Dedifferentiated amniotic fluid mesenchymal stem cell (primary cell): ENCODE measurements around the gene STK32C.

Source experiments
- DNase-seq: peaks from one replicate; pipeline ENCODE4 v3.0.0-alpha.2; 2016; ENCODE audit errors: extremely low spot score

STK32C gene

DNA sequence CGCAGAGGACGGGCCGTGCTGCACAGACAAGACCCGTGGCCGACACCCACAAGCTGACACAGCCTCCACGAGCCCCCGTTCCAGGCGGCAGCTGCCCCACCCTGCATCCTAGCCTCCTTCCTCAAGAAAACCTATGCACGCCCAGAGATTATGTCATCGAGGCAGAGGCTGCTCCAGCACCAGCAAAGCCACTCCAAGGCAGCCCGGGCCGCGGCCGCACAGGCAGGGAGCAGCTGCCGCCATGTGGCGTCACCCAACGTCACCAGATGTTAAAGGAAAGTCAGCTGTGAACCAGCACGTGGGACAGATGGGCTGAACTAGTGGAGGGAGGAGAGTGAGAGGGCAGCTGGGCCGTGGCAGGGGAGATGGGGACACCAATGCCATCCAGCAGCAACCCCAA lies 59.8 kb downstream of the STK32C start:
- DNase-seq = no peak

DNA sequence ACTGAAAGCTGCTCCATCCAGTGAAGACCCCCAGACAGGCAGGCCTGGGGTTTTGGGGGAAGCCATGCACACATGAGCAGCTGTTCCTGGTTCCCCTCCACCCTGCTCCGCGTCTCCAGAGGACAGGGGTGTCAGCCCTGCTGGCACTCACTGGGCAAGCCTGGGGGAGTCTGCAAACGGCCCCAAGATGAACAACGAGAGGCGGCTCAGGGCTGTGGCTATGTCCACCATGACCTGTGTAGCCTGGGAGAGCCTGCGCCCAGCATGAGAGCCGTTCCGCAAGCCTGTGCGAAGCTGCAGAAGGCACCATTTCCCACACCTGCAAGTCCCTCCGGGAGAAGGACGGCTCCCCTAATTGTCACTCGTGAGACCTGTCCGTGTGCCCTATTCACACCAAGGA lies 61.5 kb downstream of the STK32C start:
- no peak for DNase-seq

DNA sequence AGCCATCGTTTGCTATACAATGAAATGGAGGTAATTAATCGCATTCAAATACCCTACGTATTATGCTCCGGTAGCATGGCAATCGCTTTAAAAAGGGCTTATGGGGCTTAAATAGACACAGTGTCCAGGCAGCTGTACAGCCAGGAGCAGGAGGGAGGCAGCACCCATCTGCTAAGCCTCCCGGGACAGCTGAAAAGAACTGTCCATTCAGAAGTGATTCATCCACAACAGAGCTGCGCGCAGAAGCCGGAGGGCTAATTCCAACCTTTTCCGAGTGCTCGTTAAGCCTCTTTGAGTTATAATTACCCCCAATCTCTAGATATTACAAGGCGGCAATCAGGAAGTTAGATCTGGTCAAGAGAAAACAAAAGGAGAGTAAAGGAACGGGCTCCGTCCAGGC lies 62.7 kb downstream of the STK32C start:
- no peak for DNase-seq

DNA sequence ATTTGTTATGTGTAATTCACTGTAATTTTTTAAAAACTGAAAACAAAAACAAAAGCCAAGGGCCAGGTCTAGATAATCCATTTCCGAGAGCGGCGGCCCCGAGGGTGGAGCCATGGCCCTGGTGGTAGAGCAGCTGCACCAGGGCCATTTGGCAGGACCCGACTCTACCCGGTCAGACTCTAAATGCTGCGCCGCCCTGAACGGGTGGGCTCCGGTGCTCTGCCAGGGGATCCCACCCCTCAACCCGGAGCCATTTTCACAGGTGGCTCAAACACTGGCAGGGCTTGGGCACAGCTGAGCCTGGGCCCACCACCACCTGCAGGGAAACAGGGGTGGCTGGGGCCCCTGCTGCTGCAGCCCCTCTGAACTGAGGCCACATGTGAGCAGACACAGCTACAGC lies 64.1 kb downstream of the STK32C start:
- DNase-seq = no peak

DNA sequence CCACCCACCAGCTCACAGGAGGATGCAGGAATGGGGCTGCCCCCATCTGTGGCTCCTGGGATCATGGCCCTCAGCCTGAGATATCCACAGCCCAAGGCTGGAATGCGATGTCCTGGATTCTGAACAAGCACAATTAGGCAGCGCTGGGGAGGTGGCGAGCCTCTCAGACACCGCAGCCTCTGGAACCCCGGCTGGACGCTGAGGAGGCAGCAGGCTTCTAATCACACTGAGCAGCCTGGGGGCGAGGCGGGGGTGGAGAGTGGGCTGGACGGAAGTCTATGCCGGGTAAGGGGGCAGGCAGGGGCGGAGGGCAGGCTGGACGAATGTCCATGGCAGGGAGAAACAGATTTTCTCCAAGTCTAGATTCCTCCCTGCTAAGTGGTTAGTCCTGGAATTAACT lies 64.6 kb downstream of the STK32C start:
- no peak for DNase-seq

DNA sequence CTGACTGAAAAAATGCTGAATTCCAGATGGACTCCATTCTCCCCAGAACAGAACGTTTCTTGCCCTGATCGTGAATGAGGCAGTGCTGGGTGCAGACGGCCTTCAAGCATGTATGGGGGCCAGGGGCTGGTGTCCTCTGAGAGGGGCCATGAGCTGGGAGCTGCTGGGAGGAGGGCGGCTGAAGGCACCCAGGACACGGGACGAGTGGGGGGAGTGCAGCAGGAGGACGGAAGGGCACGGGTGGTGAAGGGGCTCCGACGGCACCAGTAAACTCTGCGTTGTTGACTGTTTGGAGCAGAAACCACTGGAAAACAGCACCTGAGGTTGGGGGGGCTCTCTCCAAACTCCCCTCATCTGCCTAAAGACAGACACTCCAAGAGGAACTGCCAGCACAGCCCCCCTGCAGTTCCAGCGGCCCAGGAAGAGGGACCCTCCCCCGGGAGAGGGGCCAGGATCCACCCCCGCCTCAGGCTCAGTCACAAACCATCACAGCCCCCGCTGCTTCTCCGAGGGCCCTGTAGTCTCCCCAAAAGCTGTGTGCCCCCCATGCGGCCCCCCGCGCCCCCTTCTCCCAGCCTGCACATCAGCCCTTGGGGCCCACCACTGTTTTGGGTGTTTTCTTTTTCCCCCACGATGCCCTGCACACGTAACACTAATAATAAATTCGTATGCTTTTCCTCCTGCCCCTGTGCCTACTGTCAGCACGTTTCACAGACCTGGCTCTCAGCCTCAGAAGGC lies 65.5 kb downstream of the STK32C start:
- no peak for DNase-seq

DNA sequence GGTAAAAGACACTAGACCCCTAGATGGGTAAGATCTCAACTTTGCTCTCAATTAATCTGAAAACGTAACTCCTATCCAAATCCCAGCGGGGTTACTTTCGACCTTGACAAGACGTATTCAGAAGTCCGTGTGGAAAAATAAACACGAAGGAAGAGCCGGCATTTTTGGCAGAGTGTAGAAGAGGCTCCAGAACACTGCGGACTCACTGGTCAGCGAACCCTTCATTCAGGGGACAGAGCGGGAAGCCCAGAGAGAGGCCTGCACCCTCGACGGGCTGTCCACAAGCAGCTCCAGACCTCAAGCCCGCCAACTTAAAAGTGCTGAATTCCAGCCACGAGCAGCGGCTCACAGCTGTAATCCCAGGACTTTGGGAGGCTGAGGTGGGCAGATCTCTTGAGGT lies 66.3 kb downstream of the STK32C start:
- DNase-seq = no peak

DNA sequence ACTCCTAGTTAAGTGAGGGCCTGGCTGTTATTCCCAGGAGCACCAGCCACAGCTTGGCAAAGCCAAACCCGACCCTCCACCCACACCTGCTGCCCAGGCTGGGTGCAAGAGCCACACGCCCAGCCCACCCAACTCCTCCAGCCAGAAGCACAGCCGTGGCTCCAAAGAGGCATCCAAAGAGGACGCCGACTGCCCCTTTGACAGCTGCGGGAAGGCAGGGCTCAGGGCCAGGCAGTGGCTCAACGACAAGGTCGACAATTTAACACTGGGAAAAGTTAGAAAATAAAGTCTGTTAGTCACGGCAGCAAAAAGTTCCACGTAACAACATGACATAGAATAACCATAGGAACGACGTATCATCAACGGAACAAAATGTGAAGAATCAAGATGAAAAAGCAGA lies 66.7 kb downstream of the STK32C start:
- no peak for DNase-seq

DNA sequence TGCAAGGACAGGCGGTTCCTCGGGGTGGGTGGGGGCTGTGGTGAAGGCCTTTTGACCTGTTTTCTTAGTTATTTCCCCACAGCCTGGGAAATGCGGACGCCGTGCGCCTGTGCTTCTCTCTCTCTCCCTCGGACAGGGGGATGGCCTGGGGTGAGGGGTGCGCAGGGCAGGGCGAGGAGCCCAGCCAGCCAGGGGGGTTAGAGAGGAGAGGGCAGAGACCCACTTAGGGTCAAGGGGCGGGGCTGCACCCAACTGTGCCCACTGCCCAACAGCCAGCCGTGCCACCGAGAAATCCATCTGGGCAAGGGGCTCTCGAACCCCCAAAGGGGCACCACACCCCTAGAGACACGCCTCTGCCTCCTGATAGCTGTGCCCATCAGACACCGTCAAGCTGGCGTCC lies 67.2 kb downstream of the STK32C start:
- no peak for DNase-seq

DNA sequence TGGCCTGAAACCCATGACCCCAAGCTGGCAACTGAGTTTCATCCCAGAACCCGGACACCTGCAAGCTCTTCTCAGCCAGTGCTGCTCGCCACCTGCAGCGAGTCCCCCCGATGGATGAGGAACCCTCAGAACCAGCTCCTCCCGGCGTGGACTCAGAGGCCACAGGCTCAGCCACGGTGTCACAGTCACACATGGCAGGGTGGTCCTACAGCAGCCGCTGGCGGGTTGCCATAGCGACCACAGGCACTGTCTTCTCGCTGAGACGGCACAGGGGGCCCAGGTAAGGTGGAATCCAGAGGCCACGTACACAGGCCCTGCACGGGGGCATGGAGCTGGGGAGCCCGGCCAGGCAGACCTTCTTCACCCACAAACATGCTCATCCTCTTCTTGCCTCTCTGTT lies 67.6 kb downstream of the STK32C start:
- no peak for DNase-seq

DNA sequence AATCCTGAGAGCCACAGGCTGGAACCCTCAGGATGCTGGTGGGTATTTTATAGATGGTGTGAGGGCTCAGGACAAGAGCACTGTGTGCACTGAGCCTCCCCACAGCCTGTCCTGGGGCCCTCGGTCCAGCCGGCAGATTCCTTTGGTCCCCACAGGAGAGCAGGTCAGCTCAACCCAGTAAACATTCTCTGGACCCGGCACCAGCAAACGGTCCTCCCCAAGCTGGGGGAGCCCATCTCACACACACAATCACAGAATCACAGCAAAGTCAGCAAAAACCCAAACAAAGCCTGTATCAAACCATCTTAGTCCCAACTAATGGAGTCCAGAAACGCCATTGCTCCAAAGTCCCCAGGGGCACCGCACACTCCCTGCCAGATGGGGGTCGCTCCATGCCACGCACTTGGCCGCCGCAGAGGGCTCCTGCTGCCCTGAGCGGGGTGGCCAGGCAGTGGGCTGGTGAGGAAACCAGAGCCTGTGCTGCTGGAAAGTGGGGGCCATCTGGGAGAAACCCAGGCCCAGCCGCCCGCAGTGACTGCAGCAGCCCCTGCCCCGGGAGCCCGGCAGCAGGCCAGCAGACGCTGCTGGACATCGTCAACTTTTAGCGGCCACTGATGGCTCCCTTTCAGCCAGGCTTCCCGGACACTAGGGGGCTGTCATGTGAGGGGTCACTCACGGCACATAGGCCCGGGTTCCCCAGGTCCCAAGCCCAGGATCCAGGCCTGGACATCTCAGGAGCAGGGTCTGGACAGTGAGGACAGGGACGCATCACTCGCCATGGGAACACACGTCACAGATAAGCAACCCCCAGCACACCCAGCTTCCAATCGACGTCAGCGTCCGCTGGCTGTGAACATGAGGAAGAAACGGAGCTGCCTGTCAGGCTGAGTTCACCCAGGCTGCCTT lies 68.4 kb downstream of the STK32C start:
- DNase-seq = no peak

DNA sequence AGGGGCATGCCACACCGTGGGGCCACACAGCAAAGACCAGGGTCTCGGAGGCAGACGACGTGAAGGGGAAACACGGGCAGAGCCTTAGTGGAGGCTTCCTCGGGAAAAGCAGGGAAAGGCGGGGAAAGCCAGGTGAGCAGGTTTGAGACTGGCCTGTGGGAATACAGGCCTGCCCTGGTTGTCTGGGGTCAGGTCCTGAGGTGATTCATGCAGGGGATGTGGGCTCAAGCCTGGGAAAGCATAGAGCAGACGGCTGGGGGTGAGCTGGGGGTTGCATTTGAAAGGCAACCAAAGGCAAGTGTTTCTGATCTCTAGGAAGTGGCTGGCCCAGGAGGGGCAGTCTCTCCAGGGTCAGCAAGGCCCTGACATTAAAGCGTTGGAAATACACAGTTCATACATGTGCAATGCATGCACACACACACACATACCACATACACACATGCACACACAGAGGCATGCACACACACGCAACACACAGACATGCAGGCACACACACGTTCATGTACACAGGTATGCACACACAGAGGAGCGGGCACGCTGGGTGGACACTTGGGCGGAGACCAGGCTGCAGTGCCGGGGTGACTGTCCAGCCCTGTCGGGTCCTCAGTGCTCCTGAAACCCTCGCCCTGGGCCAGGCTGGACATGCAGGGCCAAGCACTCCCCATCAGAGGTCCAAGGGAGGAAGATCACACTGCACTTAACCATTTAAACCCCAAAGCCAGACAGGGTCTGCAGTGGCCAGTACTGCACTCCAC lies 69.2 kb downstream of the STK32C start:
- DNase-seq = no peak

DNA sequence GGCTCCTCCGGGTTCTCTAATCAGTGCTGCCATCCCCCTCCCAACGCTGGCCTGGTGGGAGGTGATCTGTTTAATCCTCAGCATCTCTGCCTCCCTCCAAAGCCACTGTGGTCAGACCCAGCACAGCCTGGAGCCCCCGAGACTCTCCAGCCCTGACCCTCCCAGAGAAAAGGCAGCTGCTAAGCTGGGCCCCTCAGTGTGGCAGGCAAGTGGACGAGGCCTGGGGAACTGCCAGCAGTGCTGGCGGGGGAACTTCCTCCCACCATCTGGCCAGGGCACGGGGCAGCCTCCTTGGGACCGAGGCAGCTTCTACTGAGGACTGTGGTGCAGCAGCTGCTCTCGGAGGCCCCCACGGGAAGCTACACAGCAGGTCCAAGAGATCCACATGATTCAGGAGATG lies 69.9 kb downstream of the STK32C start:
- no peak for DNase-seq

DNA sequence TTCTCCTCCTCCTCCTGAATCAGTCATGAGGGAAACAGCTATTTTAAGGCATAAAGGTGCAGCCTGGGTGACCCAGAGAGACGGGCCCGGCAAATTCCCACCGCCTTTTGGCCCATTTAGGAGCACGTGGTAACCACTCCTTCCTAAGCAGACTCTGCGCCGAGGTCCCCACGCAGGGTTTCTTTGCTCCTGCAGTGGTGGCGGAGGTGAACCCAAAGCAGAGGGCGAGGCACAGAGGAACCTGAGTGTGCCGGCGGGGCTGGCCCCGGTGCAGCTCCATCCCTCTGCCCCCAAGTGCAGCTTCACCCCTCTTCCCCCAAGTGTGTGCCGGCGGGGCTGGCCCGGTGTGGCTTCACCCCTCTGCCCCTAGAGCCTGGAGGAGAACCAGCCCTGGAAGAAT lies 70.4 kb downstream of the STK32C start:
- no peak for DNase-seq

DNA sequence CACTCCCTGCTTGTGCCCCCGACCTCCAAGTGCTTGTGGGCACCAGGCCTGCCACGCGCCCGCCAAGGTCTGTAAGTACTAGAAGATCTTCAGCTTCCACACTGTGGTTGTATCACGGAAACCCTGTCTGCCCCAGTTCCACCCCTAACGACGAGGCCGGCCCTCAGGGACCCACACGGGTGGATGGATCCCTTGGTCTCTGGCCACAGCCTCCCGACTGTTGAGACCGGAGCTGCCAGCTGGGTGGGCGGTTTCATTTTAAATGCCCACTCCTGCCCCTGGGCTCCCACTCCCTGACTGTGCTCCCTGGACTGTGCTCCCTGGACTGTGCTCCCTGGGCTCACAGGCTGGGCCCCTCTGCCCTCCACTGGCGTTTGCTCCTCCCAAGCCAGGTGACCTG lies 70.9 kb downstream of the STK32C start:
- DNase-seq = no peak

DNA sequence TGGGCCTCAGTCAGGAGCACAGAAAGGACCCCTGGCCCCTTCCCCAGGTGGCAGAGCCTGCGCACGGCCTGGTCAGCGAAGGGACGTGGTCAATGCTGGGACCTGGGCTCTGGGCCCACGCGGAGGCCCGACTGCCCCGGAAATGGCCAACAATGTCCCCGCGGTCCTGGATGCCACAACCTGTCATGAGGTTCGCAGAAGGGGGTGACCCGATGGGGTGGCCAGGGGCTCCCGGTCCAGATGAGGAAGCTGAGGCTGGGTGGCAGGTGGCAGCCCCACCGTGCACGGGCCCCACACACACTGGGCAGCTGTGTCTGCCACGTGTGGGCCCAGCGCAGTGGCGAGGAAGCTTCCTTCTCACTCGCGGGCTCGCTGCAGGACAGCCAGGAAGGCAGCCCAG lies 71.6 kb downstream of the STK32C start:
- DNase-seq = no peak

DNA sequence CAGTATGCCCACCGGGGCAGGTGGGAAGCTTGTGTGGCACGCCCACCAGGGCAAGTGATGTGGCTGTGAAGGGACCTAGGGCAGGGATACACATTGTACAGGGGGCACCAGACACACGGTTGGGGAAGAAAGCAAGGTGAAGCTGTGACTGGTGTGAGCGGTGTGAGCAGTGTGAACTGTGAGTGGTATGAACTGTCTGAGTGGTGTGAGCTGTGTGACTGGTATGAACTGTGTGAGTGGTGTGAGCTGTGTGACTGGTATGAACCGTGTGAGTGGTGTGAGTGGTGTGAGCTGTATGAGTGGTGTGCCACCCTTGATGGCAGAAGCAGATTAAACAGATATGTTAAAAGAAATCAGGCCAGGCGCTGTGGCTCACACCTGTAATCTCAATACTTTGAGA lies 72.9 kb downstream of the STK32C start:
- DNase-seq = no peak

DNA sequence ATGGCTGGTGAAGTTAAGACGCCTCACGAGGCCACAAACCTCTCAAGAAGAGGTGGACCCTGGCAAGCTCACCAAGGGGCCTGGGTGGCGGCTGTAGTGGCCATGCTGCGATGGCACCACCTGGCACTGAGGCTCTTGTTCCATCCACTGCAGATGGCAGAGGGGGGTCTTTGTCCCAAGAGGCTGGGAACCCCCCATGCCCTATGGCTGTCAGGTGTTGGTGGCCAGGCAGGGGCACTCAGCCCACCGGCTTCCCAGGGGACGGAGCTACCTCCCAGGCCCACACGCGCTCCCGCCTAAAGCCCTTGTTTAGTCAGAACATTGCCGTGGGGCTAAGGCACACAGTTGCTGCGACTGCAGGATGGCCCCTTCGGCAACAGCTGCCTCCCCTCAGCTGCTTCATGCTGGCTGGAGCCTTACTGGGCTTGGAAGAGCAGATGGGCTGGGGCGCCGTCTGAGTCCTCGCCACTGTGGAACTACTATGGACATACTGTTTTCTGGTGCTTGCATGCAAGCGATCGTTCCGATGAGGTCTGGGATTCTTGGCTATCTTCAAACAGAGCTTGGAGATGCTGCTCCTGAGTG lies 74.2 kb downstream of the STK32C start:
- DNase-seq = no peak

DNA sequence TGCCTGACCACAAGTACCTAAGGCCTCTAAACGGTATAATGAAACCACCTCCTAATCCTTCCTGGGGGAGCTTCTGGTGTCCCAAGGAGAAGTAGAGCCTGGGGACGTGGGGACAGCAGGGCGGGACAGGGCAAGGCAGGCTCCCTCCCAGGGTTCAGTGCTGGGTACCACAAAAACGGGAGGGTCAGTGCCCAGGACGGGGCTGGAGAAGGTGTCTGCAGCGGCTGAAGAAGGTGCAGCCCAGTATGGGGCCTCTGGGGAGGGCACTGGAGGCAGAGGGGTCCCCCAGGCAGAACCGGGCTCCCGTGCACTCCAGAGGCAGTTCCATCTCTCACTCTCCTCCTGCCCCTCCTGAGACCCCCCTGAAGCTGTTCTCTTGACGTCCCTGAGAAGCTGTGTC lies 74.8 kb downstream of the STK32C start:
- no peak for DNase-seq

DNA sequence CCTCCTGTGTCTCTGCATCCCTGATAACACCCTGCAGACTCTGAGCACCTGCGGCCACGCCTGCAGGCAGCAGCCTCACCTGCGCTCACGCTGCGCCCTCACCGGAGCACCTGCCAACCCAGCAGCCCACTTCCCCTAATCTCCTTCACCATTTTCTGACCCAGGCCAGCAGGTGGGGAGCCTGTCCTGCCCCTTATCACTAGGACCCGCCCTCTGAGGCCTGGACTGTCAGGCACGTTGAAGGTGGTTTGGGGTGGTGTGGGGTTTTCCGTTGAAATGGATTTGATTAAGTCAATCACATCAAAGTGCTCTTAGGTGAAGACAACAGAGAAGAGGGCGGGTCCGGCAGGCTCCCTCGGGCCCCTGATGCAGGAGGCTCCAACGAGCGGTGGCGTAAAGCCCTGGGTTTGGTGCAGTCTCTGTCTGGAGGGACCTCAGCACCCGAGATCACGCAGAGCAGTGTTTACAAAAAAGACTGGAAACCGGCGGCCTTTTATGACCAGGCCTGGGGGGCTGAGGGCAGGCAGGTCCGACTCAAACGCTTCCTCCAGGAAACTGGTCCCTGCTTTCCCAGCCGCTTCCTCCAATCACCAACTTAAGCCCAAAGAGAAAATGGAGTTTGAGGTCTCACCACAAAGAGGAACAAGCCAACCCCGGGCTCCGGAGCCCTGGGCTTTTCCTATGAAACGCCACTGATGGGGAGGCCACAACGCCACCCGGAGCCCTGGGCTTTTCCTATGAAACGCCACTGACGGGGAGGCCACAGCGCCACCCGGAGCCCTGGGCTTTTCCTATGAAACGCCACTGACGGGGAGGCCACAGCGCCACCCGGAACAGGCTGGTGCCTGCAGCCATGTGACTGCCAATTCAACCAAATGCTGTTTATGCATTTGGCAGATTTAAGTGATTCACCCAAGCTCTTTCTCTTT lies 75.5 kb downstream of the STK32C start:
- DNase-seq = no peak

DNA sequence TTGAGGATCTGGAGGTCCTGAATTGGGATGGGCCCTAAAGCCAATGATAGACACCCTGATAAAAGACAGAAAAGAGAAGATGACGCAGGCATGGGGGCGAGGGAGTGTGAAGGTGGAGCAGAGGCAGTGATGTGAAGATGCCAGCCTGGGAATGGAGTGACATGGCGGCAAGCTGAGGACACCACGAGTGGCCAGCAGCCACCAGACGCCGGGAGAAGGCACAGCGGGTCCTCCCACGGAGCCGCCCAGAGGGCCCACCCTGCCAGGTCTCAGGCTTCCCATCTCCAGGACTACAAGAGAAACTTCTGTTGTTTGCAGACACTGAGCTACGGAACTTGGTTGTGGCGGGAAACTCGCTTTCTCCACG lies 76.1 kb downstream of the STK32C start:
- DNase-seq = no peak
